ENCODE results near the gene VAT1. TPM values are rescaled to one million over a fixed set of nuclear protein-coding genes. Genes with fewer than 3 reads are reported as not detected.
"Not testable (repeated sequence)": the region's sequence is repeated elsewhere in the genome, so short reads cannot be mapped to it uniquely, and the experiment has no call there.

Gene VAT1
- total and polyA plus RNA-seq, 2 of the 13 experiments (the other 11 are each of a cell fraction or from before 2014, with no cell fraction given): 143 to 205 TPM

GRCh38 chr17:42979511-42980273 lies 42.5 kb downstream of the VAT1 start, which contains the start of gene PTGES3L (continued):
- TF ChIP-seq FOXO4 (CRISPR knock-in tag; conservative IDR thresholded peaks at IDR 0.05): no peak
- TF ChIP-seq SRSF9 (IDR thresholded peaks at IDR 0.05; ENCODE audit: borderline replicate concordance, insufficient read depth, low read depth, low read length, poor library complexity, severe bottlenecking): no peak
- TF ChIP-seq CBX1 (IDR thresholded peaks at IDR 0.05; ENCODE audit: low read depth): no peak
- TF ChIP-seq NPAS2 (CRISPR knock-in tag; IDR thresholded peaks at IDR 0.05; ENCODE audit: borderline replicate concordance): no peak
- no peak for TF ChIP-seq ZSCAN21 (CRISPR knock-in tag; IDR thresholded peaks at IDR 0.05; ENCODE audit: borderline replicate concordance)
- peak; percentile 27; the same call in 1 of the 2 replicates for TF ChIP-seq MAX (IDR thresholded peaks at IDR 0.05)
- no peak for TF ChIP-seq TBL1XR1 (IDR thresholded peaks at IDR 0.05; ENCODE audit: borderline replicate concordance, low read length, partially characterized antibody)
- no peak; the same call in 1 of the 2 replicates for TF ChIP-seq MEF2D (CRISPR knock-in tag; IDR thresholded peaks at IDR 0.05)
- no peak for TF ChIP-seq ZNF441 (CRISPR knock-in tag; IDR thresholded peaks at IDR 0.05; ENCODE audit: borderline replicate concordance)

GRCh38 chr17:42975701-42976100 lies 46.5 kb downstream of the VAT1 start:
- H2AFZ ChIP-seq (ENCODE audit: low read length); FAIRE-seq; H3K4me3 ChIP-seq (replicated peaks in 1 of 3; ENCODE audit: insufficient read depth in 1 of 3, low read depth in 2 of 3, low read length in 3 of 3); BruUV-seq (replicated peaks); H3K4me2 ChIP-seq (ENCODE audit: low read depth, low read length); H3K9ac ChIP-seq (ENCODE audit: insufficient read depth, low read depth, low read length); H3K79me2 ChIP-seq (ENCODE audit: insufficient read depth, low read length); in situ Hi-C loops (cut with HindIII; ENCODE audit: extremely low pct_ligation_motif_present, low pct_unique_long_range_greater_than_20kb); DNase-seq (ENCODE audit: low spot score); H3K36me3 ChIP-seq (replicated peaks in 1 of 2; ENCODE audit: control insufficient read depth in 1 of 2, insufficient read depth in 2 of 2, low read length in 2 of 2); H3K9me3 ChIP-seq (ENCODE audit: low read length); CTCF ChIA-PET (ENCODE audit: low intra/inter-chr PET ratio, low total read pairs); intact Hi-C loops (cut with micrococcal nuclease; ENCODE audit: unreplicated experiment); ATAC-seq; H4K20me1 ChIP-seq (ENCODE audit: insufficient read depth, low read length); H3K27me3 ChIP-seq (ENCODE audit: control insufficient read depth in 1 of 2, insufficient read depth in 2 of 2, low read length in 2 of 2): not testable (repeated sequence)
- POLR2A ChIA-PET: interaction anchor here (1.0 to 2.9 kb wide), 3 partner anchors 15 to 26 kb away, joined by 3 to 20 read pairs (median 3); partner anchors contain the start of gene RPL27
- TF ChIP-seq ZBTB38 (CRISPR knock-in tag; IDR thresholded peaks at IDR 0.05): 0 out of 2 replicates have a peak, but pooled peaks have one; percentile 39
- TF ChIP-seq ADNP (CRISPR knock-in tag; IDR thresholded peaks at IDR 0.05): 0 out of 2 replicates have a peak, but pooled peaks have one; percentile 1
- TF ChIP-seq ZNF687 (CRISPR knock-in tag; IDR thresholded peaks at IDR 0.05): peak; percentile 28; the same call in 1 of the 2 replicates
- 79% methylated on average over 16 of the region's 16 CpGs for WGBS (ENCODE audit: low lambda C conversion rate)
- Histone ChIP-seq H3K4me1 (ENCODE audit: insufficient read depth, low read length) (peaks cover 33% of the 10 kb centered on the region), H3K27ac (ENCODE audit: extremely low read length, insufficient read depth, low read length) (peak overlapping the region; percentile 39)
